Activated naive CD4-positive, alpha-beta T cell treated with anti-CD3 and anti-CD28 coated beads, Interleukin-2, amount 10 ng/mL, durations not matched to agents 7 days and 5 days (primary cell): Measurements from ENCODE around the gene VRK3.
A peak's percentile ranks its signal among the peaks of the same experiment; 100 is the strongest.

Experiments
- CTCF ChIA-PET: fragments of 350-600 bp; sonication (Branson Sonifier 250); formaldehyde crosslinking; loops from one replicate; lab custom pipeline; 2021; ENCODE audit warnings: antibody characterized with exemption; lab: Charles Lee
- DNase-seq: peaks from one replicate; pipeline ENCODE4 v3.0.0-alpha.2; 2020
- H3K27ac Mint-ChIP-seq: one replicate; pipeline ENCODE4 v1.8.0; 2021; ENCODE audit warnings: mild to moderate bottlenecking, moderate library complexity, mixed read lengths
- H3K27me3 Mint-ChIP-seq: one replicate; pipeline ENCODE4 v1.8.0; 2021; ENCODE audit warnings: mild to moderate bottlenecking, mixed read lengths
- H3K36me3 Mint-ChIP-seq: one replicate; pipeline ENCODE4 v1.8.0; 2021; ENCODE audit warnings: mixed read lengths
- H3K4me1 Mint-ChIP-seq: one replicate; pipeline ENCODE4 v1.8.0; 2021; ENCODE audit warnings: mixed read lengths
- H3K4me3 Mint-ChIP-seq: one replicate; pipeline ENCODE4 v1.8.0; 2021; ENCODE audit warnings: mild to moderate bottlenecking, moderate library complexity, mixed read lengths
- H3K9me3 Mint-ChIP-seq: one replicate; pipeline ENCODE4 v1.8.0; 2021; ENCODE audit warnings: mixed read lengths

The VRK3 gene

GRCh38 chr19:49988433-49988832 lies 36.7 kb downstream of the VRK3 start:
- peaks cover 4% of the 10 kb centered on the region for H3K9me3 Mint-ChIP-seq
- no peak overlapping the region for H3K27ac Mint-ChIP-seq
- H3K27me3 Mint-ChIP-seq: no peaks in the 10 kb centered on the region
- no peaks in the 10 kb centered on the region for H3K4me1 Mint-ChIP-seq
- peaks cover 49% of the 10 kb centered on the region for H3K36me3 Mint-ChIP-seq
- no peak overlapping the region for H3K4me3 Mint-ChIP-seq
- no peak for DNase-seq
- CTCF ChIA-PET: no interaction called here

- no peak for DNase-seq
- Mint-ChIP-seq H3K27me3 (no peaks in the 10 kb centered on the region), H3K27ac (no peak overlapping the region), H3K4me1 (no peaks in the 10 kb centered on the region), H3K36me3 (peaks cover 49% of the 10 kb centered on the region), H3K4me3 (no peak overlapping the region), H3K9me3 (peaks cover 4% of the 10 kb centered on the region)
- CTCF ChIA-PET: interaction anchor here (0.7 kb wide), 1 partner anchor 103 kb away, joined by 3 read pairs; no protein-coding TSS in a partner anchor
Measured at GRCh38 chr19:49988007-49988406, 37.2 kb downstream of the VRK3 start.

DNA sequence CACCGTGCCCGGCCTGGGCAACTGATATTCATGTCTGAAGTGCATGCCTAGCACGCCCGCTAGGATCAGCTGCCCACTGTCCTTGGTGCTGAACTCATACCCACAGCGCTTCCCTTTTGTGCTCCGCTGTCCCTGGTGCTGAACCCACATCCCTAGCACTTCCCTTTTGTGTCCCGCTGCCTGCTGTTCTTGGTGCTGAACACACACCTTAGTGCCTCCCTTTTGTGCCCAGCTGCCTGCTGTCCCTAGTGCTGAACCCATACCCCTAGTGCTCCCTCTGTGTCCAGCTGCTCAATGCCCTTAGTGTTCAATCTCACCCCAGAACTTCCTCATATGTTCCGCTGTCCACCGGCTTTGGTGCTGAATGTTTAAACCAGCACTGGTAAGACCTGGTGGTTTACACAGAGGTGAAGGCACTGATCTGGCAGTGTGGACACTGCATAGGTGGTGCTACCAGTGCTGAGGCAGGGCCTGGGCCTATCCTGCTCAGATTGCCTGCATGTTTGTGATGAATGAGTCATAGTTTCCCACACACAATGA lies 37.9 kb downstream of the VRK3 start:
- H3K27me3 Mint-ChIP-seq: no peaks in the 10 kb centered on the region
- DNase-seq: peak; percentile 94
- peaks cover 44% of the 10 kb centered on the region for H3K36me3 Mint-ChIP-seq

GRCh38 chr19:49986354-49986753 lies 38.8 kb downstream of the VRK3 start:
- H3K27me3 Mint-ChIP-seq: no peaks in the 10 kb centered on the region
- no peak overlapping the region for H3K4me3 Mint-ChIP-seq
- DNase-seq: no peak
- H3K36me3 Mint-ChIP-seq: peaks cover 46% of the 10 kb centered on the region
- CTCF ChIA-PET: interaction anchor here (1.1 to 5.5 kb wide), 2 partner anchors 24 to 49 kb away, joined by 3 to 31 read pairs; no protein-coding TSS in a partner anchor
- no peak overlapping the region for H3K27ac Mint-ChIP-seq
- H3K4me1 Mint-ChIP-seq: no peaks in the 10 kb centered on the region
- H3K9me3 Mint-ChIP-seq: peaks cover 4% of the 10 kb centered on the region

More for the DNA sequence above, 37.9 kb downstream of the VRK3 start:
- H3K9me3 Mint-ChIP-seq: peaks cover 4% of the 10 kb centered on the region
- H3K27ac Mint-ChIP-seq: peak overlapping the region; percentile 24
- CTCF ChIA-PET: interaction anchor here (0.7 to 5.5 kb wide), 3 partner anchors 23 to 102 kb away, joined by 3 to 31 read pairs (median 3); no protein-coding TSS in a partner anchor
- H3K4me3 Mint-ChIP-seq: no peak overlapping the region
- no peaks in the 10 kb centered on the region for H3K4me1 Mint-ChIP-seq

GRCh38 chr19:49985871-49986270 lies 39.3 kb downstream of the VRK3 start:
- Mint-ChIP-seq H3K9me3 (peaks cover 4% of the 10 kb centered on the region), H3K4me1 (no peaks in the 10 kb centered on the region), H3K27me3 (no peaks in the 10 kb centered on the region), H3K36me3 (peaks cover 41% of the 10 kb centered on the region), H3K27ac (no peak overlapping the region), H3K4me3 (no peak overlapping the region)
- DNase-seq: no peak
- CTCF ChIA-PET: interaction anchor here (1.2 to 5.5 kb wide), 5 partner anchors 10 to 48 kb away, joined by 3 to 31 read pairs (median 5); no protein-coding TSS in a partner anchor

DNA sequence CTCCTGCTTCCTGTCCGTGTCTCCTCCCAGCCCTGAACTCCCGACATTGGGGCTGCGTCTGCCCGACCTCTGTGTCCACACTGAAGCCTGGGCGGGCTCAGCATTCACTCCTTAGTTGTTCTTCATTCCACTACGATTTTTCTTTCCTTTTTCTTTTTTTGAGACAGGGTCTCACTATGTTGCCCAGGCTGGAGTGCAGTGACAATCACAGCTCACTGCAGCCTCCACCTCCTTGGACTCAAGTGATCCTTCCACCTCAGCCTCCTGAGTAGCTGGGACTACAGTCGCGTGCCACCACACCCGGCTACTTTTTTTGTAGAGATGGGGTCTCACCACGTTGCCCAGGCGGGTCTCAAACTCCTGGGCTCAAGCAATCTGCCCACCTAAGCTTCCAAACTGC lies 40.7 kb downstream of the VRK3 start:
- Mint-ChIP-seq H3K9me3 (peaks cover 4% of the 10 kb centered on the region), H3K27me3 (no peaks in the 10 kb centered on the region), H3K36me3 (peaks cover 38% of the 10 kb centered on the region), H3K4me1 (no peaks in the 10 kb centered on the region), H3K27ac (peak overlapping the region; percentile 69), H3K4me3 (no peak overlapping the region)
- CTCF ChIA-PET: interaction anchor here (1.3 to 5.5 kb wide), 7 partner anchors 8 to 54 kb away, joined by 3 to 31 read pairs (median 6); no protein-coding TSS in a partner anchor
- DNase-seq: no peak

DNA sequence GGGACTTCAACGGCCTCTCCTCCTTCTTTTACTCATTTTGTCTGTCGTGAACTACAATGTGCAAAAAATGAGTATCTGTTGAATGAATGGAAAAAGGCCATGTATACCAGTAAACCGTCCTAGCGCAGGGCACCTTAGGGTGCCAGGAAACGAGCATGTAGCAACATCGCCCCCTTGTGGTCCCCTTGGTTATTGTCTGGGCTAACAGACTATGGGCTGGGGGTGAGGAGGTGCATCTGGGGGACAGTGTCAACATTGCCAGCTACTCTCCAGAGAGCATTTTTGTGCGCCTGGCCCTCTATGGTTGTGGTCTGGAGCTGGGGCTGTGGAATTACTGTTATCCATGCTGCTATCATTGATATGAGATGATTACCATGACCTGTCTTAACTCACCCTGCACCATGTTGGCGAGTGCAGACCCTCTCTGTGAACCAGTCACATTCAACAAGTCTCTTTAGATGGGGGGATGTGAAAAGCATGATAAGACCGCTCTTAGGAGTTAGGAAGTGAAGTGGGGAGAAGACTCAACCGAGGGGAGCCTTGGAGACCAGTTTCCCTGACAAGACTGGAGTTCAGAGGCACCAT lies 41.4 kb downstream of the VRK3 start:
- H3K27me3 Mint-ChIP-seq: no peaks in the 10 kb centered on the region
- peaks cover 30% of the 10 kb centered on the region for H3K36me3 Mint-ChIP-seq
- H3K4me3 Mint-ChIP-seq: no peak overlapping the region
- CTCF ChIA-PET: interaction anchor here (1.4 to 5.5 kb wide), 5 partner anchors 8 to 53 kb away, joined by 3 to 31 read pairs (median 7); no protein-coding TSS in a partner anchor
- H3K9me3 Mint-ChIP-seq: peaks cover 4% of the 10 kb centered on the region
- no peak overlapping the region for H3K27ac Mint-ChIP-seq
- DNase-seq: peak; percentile 86
- H3K4me1 Mint-ChIP-seq: no peaks in the 10 kb centered on the region

- no peaks in the 10 kb centered on the region for H3K9me3 Mint-ChIP-seq
- DNase-seq: no peak
- peaks cover 18% of the 10 kb centered on the region for H3K36me3 Mint-ChIP-seq
- H3K4me3 Mint-ChIP-seq: no peak overlapping the region
- H3K27ac Mint-ChIP-seq: no peak overlapping the region
- CTCF ChIA-PET: interaction anchor here (0.6 to 5.5 kb wide), 2 partner anchors 44 kb away, joined by 3 to 31 read pairs; no protein-coding TSS in a partner anchor
- H3K27me3 Mint-ChIP-seq: no peaks in the 10 kb centered on the region
- no peaks in the 10 kb centered on the region for H3K4me1 Mint-ChIP-seq
Measured at GRCh38 chr19:49981603-49982593, 43.3 kb downstream of the VRK3 start.

- no peak overlapping the region for H3K4me3 Mint-ChIP-seq
- H3K9me3 Mint-ChIP-seq: no peaks in the 10 kb centered on the region
- CTCF ChIA-PET: interaction anchor here (1.2 kb wide), 1 partner anchor 41 kb away, joined by 7 read pairs; no protein-coding TSS in a partner anchor
- peaks cover 5% of the 10 kb centered on the region for H3K36me3 Mint-ChIP-seq
- DNase-seq: no peak
- H3K27me3 Mint-ChIP-seq: peaks cover 3% of the 10 kb centered on the region
- no peak overlapping the region for H3K27ac Mint-ChIP-seq
- no peaks in the 10 kb centered on the region for H3K4me1 Mint-ChIP-seq
Measured at GRCh38 chr19:49978324-49978723, 46.8 kb downstream of the VRK3 start.

DNA sequence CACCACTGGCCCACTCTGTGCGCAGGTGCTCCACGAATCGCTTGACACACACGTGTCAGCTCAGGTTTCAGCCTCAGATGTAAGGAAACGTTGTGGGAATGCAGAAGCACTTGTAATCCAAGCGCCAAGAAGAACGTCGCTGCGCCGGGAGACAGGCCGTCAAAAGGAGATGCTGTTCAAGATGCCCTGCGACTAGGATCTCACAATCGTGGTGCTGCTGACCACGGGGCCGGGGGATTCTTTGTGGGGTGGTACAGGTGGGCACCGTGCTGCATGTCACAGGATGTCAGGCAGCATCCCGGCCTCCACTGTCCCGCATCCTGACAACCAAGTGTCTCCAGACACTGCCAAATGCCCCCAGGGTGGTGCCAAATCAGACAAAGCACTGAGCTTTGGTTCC lies 47.3 kb downstream of the VRK3 start:
- Mint-ChIP-seq H3K36me3 (peaks cover 5% of the 10 kb centered on the region), H3K9me3 (no peaks in the 10 kb centered on the region)
- no peak for DNase-seq

DNA sequence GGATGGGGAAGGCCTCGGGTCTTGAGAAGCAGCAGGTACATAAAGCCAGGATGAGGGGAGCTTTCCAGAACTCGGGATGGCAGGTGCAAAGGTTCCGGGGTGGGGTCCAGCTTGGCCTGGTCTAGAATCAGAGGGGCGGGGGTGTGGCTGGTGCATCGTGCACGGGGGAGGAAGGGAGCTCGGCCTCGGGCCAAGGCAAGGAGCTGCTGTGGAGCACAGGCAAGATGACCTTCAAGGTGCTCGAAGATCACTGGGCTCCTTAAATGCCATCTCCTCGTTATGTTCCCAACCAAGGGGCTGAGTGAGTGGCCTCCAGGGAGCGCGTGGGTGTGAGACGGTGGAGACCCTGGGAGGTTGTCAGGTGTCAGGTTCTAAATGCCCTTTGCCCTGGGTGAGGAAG lies 48.1 kb downstream of the VRK3 start:
- no peak for DNase-seq
- CTCF ChIA-PET: interaction anchor here (1.7 kb wide), 1 partner anchor 8 kb away, joined by 6 read pairs; no protein-coding TSS in a partner anchor
- H3K36me3 Mint-ChIP-seq: peaks cover 5% of the 10 kb centered on the region
- peaks cover 5% of the 10 kb centered on the region for H3K27me3 Mint-ChIP-seq
- H3K4me3 Mint-ChIP-seq: no peak overlapping the region
- H3K27ac Mint-ChIP-seq: no peak overlapping the region
- no peaks in the 10 kb centered on the region for H3K9me3 Mint-ChIP-seq
- H3K4me1 Mint-ChIP-seq: no peaks in the 10 kb centered on the region

More for the DNA sequence above, 47.3 kb downstream of the VRK3 start:
- Mint-ChIP-seq H3K27me3 (peaks cover 5% of the 10 kb centered on the region), H3K4me1 (no peaks in the 10 kb centered on the region), H3K4me3 (no peak overlapping the region), H3K27ac (no peak overlapping the region)
- CTCF ChIA-PET: interaction anchor here (1.2 kb wide), 1 partner anchor 40 kb away, joined by 7 read pairs; no protein-coding TSS in a partner anchor

DNA sequence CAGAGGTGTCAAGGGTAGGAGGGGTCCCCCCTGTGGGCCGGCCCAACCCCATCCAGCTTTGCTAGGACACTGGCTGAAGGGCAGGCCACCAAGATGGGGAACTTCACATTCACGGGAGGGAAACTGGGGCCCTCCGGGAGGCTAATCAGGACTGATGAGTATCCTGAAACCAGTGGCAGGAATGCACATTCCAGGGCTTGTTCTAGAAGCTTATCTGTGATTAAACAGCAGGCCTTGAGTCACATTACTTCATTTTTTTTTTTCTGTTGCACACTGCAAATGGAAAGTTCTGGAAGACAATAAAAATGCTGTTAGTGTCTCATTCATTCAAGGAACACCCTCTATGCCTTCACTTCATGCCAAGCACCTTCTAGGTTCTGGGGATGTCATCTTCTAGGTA lies 48.7 kb downstream of the VRK3 start:
- CTCF ChIA-PET: interaction anchor here (1.5 to 1.7 kb wide), 2 partner anchors 8 to 39 kb away, joined by 4 to 6 read pairs; no protein-coding TSS in a partner anchor
- Mint-ChIP-seq H3K27me3 (peaks cover 5% of the 10 kb centered on the region), H3K4me3 (no peak overlapping the region), H3K4me1 (no peaks in the 10 kb centered on the region), H3K27ac (no peak overlapping the region), H3K9me3 (no peaks in the 10 kb centered on the region), H3K36me3 (peaks cover 4% of the 10 kb centered on the region)
- no peak for DNase-seq

DNA sequence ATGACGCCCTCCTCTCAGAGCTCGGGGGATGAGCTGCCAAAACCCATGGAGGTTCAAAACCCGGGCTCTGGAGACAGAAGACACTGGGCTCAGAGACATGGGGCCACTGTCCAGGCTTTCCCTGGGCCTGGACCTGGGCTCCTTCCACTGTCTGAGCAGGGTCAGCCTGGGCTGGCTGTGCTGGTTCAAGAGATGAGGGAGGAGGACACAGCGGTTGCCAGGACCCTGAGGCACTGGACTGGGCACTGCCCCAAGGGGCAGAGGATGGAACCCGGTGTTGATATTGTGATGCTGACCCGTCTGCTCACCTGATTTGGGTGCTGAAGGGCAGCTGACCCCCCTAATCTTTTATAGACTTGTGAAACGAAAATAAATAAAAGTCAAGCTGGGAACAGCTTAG lies 50.1 kb downstream of the VRK3 start:
- H3K27ac Mint-ChIP-seq: no peak overlapping the region
- H3K27me3 Mint-ChIP-seq: peaks cover 5% of the 10 kb centered on the region
- H3K9me3 Mint-ChIP-seq: no peaks in the 10 kb centered on the region
- H3K4me1 Mint-ChIP-seq: no peaks in the 10 kb centered on the region
- H3K4me3 Mint-ChIP-seq: no peak overlapping the region
- peaks cover 2% of the 10 kb centered on the region for H3K36me3 Mint-ChIP-seq
- CTCF ChIA-PET: interaction anchor here (1.5 kb wide), 1 partner anchor 37 kb away, joined by 4 read pairs; no protein-coding TSS in a partner anchor
- no peak for DNase-seq
